Adrenal gland (tissue), 12 donors: ENCODE results near the gene CD151. TPM values are rescaled to one million over a fixed set of nuclear protein-coding genes. Genes with fewer than 3 reads are reported as not detected.

Experiments used
- DNase-seq, 7 donors: peaks; one replicate each; pipeline ENCODE4 v3.0.0-alpha.2; 2019 to 2020
- H3K27ac ChIP-seq, 5 donors: fragments of 200-600 bp; sonication (generic) in 4 of 5; 1 replicate in 3 of 5; 2 replicates in 2 of 5; pipeline versions ENCODE4 v1.5.1 to v1.8.0; 2016 to 2020; ENCODE audit warnings: mild to moderate bottlenecking in 1 of 5
- H3K27me3 ChIP-seq: fragments of 200-600 bp; 2 replicates; pipeline ENCODE4 v1.8.0; 2021
- H3K36me3 ChIP-seq, 2 donors: fragments of 200-600 bp; replicated peaks in 1 of 2; 1 replicate in 1 of 2; 2 replicates in 1 of 2; pipeline versions ENCODE4 v1.5.1 to v1.8.0; 2018 to 2022
- H3K4me1 ChIP-seq, 2 donors: fragments of 200-600 bp; replicated peaks in 1 of 2; 1 replicate in 1 of 2; 2 replicates in 1 of 2; pipeline versions ENCODE4 v1.5.1 to v1.8.0; 2018 to 2021
- H3K4me3 ChIP-seq, 4 donors: fragments of 200-600 bp; sonication (generic) in 3 of 4; one replicate each; pipeline ENCODE4 v1.5.1; 2016 to 2018
- H3K9me3 ChIP-seq, 3 donors: fragments of 200-600 bp; sonication (generic) in 1 of 3; replicated peaks in 1 of 3; 1 replicate in 2 of 3; 2 replicates in 1 of 3; pipeline versions ENCODE4 v1.5.1 to v1.8.0; 2016 to 2021
- POLR2A ChIP-seq, 2 donors: fragments of 450-650 bp; IDR thresholded peaks; one replicate each; pipeline ENCODE4 v1.6.1; 2017; ENCODE audit warnings: antibody characterized with exemption in 2 of 2, mild to moderate bottlenecking in 2 of 2, moderate library complexity in 1 of 2
- WGBS, 4 donors: extraction: QIAGEN DNeasy Blood & Tissue Kit in 2 of 4; methylation state at CpG; one replicate each; pipeline versions ENCODE4 v1.1.5 to v1.1.7; 2013 to 2017; 5-methylcytosine and 5-hydroxymethylcytosine counted together
- intact Hi-C, 2 donors: fragments of 100-400 bp; cut with DNase I; formaldehyde crosslinking; loops; one replicate each; pipeline versions ENCODE4 v1.14.1 to v1.15.0; 2022 to 2023
- polyA plus RNA-seq, 3 donors: library from polyadenylated mRNA; stranded (reverse); fragments of 200-250 nt in 2 of 3; fragments of 350-450 nt in 1 of 3; fragmentation: Illumina TruSeq in 1 of 3; extraction: RNeasy Lipid Tissue Mini Kit (QIAGEN cat#74804) in 1 of 3; gene quantifications; one replicate each; pipeline ENCODE4 v1.2.3, GENCODE V29; 2013 to 2014
- total RNA-seq, 9 donors: library from RNA; depleted of rRNA in 4 of 9; stranded (reverse); fragments of >200 nt in 4 of 9; fragments of 120-200 nt in 1 of 9; fragmentation: NEBNext Ultra II Directional in 1 of 9; extraction: Animal tissue kit (Norgen Biotek cat#: 25700) in 1 of 9; gene quantifications; one replicate each; pipeline versions ENCODE4 v1.1.0 to v1.2.4, GENCODE V29; 2013 to 2023
- TF ChIP-seq, protein P1 (sequence below), 6 experiments: fragments of 450-650 bp in 4 of 6; fragments of 200-600 bp in 2 of 6; sonication (generic) in 1 of 6; IDR thresholded peaks; 1 replicate in 5 of 6; 2 replicates in 1 of 6; pipeline versions ENCODE4 v1.5.1 to v1.8.0; 2016 to 2021; ENCODE audit warnings: antibody characterized with exemption in 6 of 6, mild to moderate bottlenecking in 2 of 6, moderate library complexity in 1 of 6
- donor health status: healthy with polysubstance abuse.
- donor health status: Bipolar disorder and iron deficiency.
- donor health status: DM: yes; HTN: yes; CAD: no.
- donor health status: DM: no; HTN: no; CAD: no.
- donor health status: DM: no; HTN: no; CAD: no.
- donor health status: DM: yes; HTN: yes; CAD: no.

The CD151 gene
- total and polyA plus RNA-seq, 12 donors: 111 to 387 (median 285) TPM

DNA sequence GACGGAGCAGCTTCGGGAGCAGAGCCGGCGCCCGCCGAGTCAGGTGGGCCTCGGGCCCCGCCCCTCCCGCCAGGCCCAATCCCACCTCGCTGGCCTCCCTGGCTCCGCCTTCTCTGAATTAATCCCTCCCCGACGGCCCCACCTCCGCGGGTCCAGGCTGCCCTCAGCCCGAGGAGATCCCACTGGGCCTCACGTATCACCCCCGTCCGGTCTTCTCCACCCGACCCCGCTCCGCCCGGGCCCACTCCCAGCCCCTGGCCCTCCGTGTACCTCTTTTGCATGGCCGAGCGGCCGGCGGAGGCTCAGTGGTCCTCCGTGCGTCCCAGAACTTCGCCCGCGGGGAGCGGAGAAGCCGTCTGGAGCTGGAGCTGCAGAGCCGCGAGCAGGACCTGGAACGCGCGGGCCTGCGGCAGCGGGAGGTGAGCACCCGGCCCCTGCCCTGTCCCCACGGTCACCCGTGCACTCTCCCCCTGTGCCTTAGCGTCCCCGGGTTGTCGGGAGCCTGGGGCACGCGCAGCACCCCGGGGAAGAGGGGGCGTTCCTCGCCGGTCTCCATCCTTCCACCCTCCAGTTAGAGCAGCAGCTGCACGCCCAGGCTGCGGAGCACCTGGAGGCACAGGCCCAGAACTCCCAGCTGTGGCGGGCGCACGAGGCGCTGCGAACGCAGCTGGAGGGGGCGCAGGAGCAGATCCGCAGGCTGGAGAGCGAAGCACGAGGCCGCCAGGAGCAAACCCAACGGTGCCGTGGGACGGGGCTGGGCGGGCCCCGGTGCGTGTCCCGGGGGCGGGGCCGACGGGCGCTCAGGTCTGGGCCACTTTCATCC lies 2.2 kb upstream of the CD151 start:
- no peak for TF ChIP-seq POLR2A (IDR thresholded peaks at IDR 0.05)
- TF ChIP-seq, protein P1, sequence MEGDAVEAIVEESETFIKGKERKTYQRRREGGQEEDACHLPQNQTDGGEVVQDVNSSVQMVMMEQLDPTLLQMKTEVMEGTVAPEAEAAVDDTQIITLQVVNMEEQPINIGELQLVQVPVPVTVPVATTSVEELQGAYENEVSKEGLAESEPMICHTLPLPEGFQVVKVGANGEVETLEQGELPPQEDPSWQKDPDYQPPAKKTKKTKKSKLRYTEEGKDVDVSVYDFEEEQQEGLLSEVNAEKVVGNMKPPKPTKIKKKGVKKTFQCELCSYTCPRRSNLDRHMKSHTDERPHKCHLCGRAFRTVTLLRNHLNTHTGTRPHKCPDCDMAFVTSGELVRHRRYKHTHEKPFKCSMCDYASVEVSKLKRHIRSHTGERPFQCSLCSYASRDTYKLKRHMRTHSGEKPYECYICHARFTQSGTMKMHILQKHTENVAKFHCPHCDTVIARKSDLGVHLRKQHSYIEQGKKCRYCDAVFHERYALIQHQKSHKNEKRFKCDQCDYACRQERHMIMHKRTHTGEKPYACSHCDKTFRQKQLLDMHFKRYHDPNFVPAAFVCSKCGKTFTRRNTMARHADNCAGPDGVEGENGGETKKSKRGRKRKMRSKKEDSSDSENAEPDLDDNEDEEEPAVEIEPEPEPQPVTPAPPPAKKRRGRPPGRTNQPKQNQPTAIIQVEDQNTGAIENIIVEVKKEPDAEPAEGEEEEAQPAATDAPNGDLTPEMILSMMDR (IDR thresholded peaks at IDR 0.05): no peak
- no peaks in the 10 kb centered on the region for H3K36me3 ChIP-seq
- H3K27me3 ChIP-seq: no peaks in the 10 kb centered on the region
- peaks cover 52 to 84% of the 10 kb centered on the region in 2 donors for H3K4me1 ChIP-seq
- WGBS, 4 donors: 38 to 44% (median 42%) methylated on average over 15 to 78 of the region's 78 CpGs
- H3K27ac ChIP-seq: peak overlapping the region in 2 of 5 donors; percentile 53 to 87
- intact Hi-C loops: no loop called here
- DNase-seq: peak in 6 of 7 donors; percentile 61 to 85 (median 68)
- peak overlapping the region in 2 of 4 donors; percentile 8 to 54 for H3K4me3 ChIP-seq
- no peaks in the 10 kb centered on the region for H3K9me3 ChIP-seq

DNA sequence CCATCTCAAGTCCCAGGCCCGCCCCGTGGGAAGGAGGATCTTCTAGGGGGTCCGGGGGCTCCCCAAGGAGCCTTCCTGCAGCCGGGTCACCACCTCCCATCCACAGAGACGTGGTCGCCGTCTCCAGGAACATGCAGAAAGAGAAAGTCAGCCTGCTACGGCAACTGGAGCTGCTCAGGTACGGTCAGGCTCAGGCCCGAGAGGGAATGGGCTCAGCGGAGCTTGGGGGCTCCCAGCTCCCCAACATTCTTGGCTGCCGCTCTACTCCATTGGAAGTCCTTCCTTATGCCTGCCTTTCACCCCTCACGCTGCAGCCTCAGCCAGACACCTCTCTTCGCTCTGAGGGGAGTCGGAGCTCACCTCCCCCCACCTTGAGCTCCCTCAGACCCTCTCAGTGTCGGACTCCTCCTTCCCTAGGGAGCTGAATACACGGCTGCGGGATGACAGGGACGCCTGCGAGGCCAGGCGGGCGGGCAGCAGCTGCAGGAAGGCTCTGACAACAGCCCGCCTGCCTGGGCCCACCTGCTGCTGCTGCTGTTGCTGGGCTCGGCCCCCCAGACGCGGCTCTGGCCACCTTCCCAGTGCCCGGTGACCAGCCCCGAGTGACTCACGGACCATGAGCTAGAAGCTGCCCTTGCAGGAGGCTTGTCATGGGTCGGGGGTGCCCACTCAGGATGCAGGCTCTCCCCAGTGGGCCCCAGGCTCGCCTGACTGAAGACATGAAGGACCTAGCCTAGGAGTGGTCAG lies 1.5 kb upstream of the CD151 start:
- Histone ChIP-seq H3K4me3 (peak overlapping the region in 1 of 4 donors; percentile 54), H3K27ac (peak overlapping the region in 3 of 5 donors; percentile 87 to 90 (median 87)), H3K36me3 (peaks cover 0 to 4% of the 10 kb centered on the region in 2 donors), H3K4me1 (peaks cover 52 to 84% of the 10 kb centered on the region in 2 donors), H3K9me3 (no peaks in the 10 kb centered on the region), H3K27me3 (no peaks in the 10 kb centered on the region)
- intact Hi-C loops: no loop called here
- 55 to 81% (median 59%) methylated on average over 11 to 31 of the region's 31 CpGs for WGBS, 4 donors
- TF ChIP-seq, protein P1 (IDR thresholded peaks at IDR 0.05): no peak
- peak in 1 of 2 donors; percentile 71 for TF ChIP-seq POLR2A (IDR thresholded peaks at IDR 0.05)
- peak; percentile 80 to 90 (median 84) for DNase-seq

DNA sequence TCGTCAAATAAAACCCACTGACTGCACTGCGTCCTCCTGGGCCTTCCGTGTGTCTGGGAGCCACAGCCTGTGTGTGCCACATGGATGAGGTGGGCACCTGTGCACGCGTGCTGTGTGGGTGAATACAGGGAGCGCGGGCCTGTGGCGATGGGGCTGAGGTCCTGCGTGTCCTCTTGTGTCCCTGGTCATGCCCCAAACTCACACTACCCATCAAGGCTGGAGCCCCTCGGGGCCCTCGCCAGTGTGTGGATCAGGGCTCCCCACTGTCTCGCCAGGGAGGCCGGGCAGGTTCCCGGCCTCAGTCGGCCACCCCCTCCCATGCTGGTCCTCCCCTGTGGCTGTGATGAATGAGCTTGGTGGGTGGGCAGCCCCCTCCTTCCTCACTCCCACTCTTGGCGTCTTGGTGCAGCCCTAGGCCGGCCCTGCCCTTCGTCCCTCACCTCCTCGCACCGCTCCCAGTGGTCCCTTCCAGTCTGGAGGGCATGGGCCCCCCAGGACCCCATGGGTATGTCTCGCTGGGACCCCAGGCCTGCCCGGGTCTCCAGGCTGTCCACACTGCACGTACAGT lies 707 bp upstream of the CD151 start:
- no peaks in the 10 kb centered on the region for H3K27me3 ChIP-seq
- 48 to 80% (median 58%) methylated on average over 11 to 23 of the region's 23 CpGs for WGBS, 4 donors
- intact Hi-C loops: no loop called here
- peak overlapping the region in 4 of 5 donors; percentile 38 to 90 (median 87) for H3K27ac ChIP-seq
- H3K4me1 ChIP-seq: peaks cover 47 to 77% of the 10 kb centered on the region in 2 donors
- no peak for TF ChIP-seq POLR2A (IDR thresholded peaks at IDR 0.05)
- TF ChIP-seq, protein P1 (IDR thresholded peaks at IDR 0.05): no peak
- peak overlapping the region in 2 of 4 donors; percentile 10 to 91 for H3K4me3 ChIP-seq
- no peaks in the 10 kb centered on the region for H3K9me3 ChIP-seq
- peak in 1 of 7 donors; percentile 57 for DNase-seq
- peaks cover 0 to 10% of the 10 kb centered on the region in 2 donors for H3K36me3 ChIP-seq
